ENCODE measurements around the gene UBE2E3.
"Not testable (repeated sequence)": the region's sequence is repeated elsewhere in the genome, so short reads cannot be mapped to it uniquely, and the experiment has no call there.

UBE2E3 gene

GRCh38 chr2:181085734-181086133 lies 105.3 kb downstream of the UBE2E3 start:
- no peak for DNase-seq

GRCh38 chr2:181091920-181092319 lies 111.5 kb downstream of the UBE2E3 start:
- DNase-seq: not testable (repeated sequence)

DNA sequence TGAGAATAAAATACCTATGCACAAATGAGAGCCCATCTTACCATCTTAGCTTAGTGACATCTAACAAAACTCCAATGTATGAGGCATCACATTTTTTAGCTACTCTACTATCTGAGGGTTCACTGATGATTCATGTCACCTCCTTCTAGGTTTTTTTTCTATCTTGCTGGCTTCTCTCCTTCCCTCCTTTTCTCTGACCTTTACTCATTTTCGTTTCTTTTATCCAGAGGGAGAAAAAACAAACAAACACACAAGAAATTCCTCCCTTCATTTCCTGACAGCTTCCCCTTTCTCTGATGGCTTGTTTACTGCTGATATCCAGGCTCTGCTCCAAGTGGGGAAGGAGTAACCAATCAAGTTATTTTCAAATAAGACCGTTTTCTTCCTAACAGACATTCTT lies 115.1 kb downstream of the UBE2E3 start:
- DNase-seq: no peak

- no peak for DNase-seq
These were observed 123.3 kb downstream of the UBE2E3 start for GRCh38 chr2:181103659-181104058.

DNA sequence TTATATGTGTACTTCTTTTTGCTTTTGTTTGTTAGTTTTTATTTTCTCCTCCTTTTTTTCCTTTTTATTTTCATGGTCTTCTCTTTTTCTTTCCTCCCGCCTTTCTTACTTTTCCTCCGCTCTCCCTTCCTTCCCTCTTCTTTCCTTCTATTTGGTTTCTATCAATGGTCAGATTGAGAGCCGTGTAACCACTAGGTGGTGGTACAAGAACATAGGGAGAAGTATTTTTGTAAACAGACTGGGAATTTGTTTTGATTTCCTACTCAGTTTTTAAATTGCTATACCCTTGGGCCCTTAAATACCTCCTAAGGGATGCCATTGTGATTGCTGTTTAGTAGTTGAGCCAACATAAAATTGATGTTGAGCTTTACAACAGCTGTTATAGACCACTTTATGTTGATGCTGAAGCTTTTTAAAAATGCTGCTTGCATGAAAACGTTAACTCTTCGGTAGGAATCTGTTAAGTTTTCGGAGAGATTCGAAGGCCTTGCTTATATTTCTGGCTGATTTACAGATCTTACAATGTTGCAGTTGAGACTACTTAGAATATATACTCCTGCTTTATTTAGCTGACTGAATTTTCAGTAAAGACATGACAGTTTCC lies 124.2 kb downstream of the UBE2E3 start:
- peak; percentile 45 for DNase-seq

DNA sequence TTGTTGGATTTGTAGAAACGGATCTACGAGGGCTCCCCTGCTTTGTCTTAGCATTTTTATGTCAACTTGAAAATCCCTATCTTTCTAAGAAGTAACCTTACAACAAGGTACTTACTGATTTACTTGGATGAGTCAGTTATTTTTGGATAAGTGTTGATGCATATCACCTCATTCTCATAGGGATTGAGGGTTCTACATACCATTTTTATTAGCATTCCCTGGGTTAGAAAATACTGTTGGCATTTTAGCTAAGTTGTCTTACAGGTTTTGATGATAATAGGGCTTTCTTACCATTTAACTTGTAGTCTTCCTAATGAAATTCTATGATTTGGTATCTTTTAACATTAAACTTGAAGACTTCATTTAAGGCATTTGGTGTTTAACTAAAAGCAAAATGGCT lies 125.2 kb downstream of the UBE2E3 start:
- DNase-seq: no peak

GRCh38 chr2:181106229-181106628 lies 125.8 kb downstream of the UBE2E3 start:
- DNase-seq: peak; percentile 9

DNA sequence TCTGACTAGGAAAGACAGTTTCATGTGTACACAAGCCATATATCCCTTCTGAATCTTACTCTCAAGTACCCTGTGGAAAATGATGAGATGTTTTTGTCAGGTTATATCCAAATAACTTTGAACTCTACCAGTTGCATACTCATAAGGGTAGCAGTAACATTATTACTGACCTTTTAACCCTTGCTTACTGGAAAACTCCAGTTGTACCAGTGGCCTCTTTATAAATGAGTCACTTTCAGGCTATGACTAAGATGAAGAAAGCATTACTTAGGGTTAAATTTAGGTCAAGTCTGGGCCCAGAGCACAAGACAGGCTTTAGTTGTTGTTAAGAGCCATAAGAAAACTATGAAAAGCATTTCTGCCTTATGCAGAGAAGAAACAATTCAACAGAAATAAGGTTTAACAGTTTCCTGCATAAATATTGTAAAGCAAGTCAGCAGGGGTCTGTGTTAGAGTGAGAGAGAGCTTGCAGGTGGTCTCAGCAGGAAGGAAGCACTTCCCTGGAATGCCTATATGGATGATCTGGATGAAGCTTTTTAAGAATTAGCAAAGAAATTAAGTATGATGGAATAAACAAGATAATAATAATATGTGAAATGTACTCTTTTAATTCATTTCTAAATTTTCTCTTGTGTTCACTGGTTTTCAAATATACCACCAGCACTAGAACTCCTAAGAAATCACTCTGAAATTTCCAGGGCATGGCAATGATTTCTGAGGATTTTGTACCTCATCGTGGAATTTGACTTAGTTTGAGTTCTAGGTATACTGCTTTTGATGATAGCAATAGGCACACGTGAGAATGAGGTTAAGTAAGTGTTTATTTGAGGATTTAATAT lies 126.6 kb downstream of the UBE2E3 start:
- no peak for DNase-seq

DNA sequence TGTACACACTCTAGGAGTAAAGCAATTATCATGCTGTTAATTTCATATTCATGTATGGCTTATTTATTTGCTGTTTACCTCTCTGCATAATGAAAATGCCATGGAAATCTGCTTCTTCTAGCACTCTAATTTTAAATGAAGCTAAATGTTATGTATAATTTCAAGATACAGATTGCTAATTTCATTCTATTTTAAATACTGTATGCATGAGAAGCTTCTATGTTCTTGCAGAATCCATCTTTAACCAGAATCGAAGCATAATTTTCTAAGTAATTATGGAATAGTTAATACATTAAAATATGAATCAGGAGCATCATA lies 127.2 kb downstream of the UBE2E3 start:
- DNase-seq: no peak

GRCh38 chr2:181111059-181111458 lies 130.7 kb downstream of the UBE2E3 start:
- no peak for DNase-seq

DNA sequence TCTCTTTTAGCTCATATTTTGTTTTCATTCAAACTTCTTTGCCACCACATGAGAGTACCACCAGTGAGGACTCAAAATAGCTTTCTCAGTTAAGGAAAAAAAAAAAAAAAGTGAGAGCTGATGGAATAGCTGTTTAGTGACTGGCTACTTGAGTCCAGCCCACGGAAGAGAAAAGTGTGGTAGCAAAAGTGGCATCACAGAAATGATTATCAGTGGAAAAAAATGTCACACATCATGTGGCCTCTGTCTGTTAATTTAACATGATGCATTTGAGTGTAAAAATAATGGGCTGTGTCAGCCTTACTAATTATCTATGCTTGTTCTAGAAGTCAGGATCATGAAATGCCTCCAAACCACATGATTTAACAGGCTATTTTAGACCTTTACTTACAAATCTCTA lies 132.5 kb downstream of the UBE2E3 start:
- DNase-seq: no peak
